ENCODE results near the gene ATP10A.
"Not testable (repeated sequence)": the region's sequence is repeated elsewhere in the genome, so short reads cannot be mapped to it uniquely, and the experiment has no call there.

ATP10A gene

DNA sequence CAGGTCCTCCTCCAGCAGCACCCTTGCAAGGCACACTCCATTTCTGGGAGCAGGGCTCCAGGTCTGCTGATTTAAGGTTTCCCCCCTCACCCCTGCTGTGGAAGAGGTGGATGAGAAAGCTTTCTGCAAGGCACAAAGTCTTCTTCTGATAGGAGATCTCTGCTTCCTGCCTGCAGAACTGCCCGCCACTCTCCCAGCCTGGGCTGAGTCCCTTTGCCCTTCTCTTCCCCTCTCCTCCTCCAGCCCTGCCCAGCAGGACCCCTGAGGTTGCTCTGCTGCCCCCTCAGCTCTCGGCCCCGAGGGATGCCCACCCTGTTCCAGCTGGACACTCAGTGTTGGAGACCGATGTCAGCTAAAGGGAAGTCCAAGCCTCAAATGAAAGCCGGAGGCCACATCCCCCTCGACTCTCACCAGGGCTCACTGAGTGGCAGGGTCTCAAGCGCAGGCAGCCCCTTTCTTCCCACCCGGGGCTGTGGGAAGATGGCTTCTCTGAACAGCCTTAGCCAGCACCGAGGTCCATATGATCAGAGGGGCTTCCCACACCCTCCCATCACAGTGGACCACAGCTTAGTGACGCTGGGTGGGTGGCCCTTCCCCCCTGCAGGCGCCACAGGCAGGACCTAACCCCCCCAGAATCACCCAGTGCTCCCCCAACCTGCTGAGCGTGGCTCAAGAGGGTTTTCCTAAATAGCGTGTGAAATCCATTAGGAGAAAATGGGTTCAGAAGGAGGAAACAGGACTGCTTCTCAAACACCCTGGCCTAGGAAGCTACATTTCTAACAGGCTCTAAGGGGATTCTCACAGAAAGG lies 4.0 kb downstream of the ATP10A start:
- no peak for DNase-seq

GRCh38 chr15:25856059-25856458 lies 7.1 kb downstream of the ATP10A start:
- DNase-seq: not testable (repeated sequence)

DNA sequence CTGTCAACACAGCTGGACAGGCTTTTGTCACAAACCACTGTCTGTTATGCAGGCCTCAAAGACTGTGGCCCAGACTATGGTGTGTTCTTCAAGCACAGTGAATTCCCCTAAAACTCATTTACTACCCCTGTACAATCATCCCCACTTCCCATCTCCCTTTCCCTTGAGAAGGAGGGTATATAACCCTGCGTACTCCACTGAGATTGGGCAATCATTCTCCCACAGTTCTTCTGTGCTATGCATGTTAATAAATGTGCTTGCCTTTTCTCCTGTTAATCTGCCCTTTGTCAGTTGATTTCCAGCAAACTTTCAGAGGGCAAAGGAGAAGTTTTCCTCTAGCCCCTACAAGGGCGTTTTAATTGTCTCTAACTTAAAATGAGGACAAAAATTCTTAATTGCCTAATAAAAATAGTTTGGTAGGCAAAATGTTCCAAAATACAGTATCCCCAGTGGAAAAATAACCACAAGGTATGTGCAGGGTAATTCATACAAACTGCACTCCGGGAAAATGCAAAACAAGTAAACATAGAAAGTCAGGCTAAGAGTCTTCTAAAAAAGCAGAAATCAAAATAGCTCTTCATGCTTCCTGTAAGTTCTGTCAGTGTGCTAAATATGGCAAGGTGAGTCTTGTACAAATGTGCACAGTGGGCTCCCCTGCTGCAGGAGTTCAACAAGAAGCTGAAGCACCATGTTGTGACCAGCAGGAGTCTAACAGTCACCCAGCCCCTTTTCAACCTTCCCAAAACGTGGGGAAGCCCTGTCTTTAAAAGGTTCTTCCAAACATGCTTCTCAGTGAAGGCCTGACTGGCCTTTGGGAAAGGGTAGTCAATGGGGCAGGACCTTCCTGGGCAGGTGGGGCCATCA lies 10.2 kb downstream of the ATP10A start:
- no peak for DNase-seq

DNA sequence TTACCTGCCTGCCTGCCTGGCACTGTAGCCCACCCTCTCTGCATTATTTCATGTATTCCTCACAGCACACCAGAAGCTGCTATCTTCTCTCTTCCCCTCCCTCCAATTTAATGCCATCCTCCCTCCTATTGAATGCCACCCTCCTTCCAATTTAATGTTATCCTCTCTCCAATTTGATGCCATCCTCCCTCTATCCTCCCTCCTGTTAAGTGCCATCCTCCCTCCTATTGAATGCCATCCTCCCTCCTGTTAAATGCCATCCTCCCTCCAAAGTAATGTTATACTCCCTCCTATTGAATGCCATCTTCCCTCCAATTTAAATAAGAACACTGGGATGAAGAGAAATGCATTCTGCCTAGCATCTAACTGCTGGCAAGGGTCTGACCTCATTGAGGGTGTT lies 11.1 kb downstream of the ATP10A start:
- DNase-seq: no peak

DNA sequence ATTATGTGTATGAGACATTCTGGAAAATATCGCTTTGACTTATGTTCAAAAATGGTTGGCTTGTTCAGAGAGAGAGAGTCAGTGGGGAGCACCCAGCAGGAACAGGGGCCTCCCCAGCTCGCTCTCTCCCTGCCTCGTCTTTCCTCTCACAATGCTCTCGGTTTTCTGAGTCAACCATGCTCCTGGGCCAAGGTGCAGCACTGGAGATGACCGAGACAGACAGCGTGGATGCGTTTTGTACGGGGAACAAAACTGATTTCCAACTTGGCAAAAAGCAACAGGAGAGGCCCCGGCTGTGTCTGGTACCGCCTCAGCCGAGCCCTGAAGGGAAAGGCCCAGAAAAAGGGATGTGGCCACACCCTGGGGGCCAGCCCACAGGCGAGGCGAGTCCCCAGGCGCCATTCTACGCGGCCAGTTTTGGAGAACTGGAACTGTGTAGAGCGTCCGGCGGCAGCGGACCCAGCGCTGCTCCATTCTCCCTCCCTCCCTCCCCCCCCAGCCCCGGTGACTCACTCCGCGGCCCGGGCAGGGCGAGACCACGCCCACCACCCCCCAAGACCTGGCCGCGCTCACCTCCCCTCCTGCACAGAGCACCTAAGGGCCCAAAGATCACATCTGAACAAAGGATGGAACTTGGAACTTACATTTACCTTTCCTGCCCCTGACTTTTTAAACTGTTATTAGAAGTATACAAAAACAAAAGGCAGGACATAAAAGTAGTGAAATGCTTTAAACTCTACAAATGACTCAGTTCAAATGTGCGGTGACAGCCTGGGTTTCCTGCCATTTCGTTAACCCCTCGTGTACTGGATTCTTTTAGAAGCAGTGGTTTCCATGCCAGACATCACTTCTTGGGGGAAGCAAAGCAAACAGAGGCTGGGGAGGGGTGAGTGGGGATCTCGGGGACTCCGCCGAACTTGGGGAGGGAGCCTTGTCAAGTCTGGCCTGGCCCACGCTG lies 12.7 kb downstream of the ATP10A start:
- DNase-seq: peak; percentile 55 to 59

GRCh38 chr15:25849157-25849921 lies 13.8 kb downstream of the ATP10A start:
- DNase-seq: no peak

DNA sequence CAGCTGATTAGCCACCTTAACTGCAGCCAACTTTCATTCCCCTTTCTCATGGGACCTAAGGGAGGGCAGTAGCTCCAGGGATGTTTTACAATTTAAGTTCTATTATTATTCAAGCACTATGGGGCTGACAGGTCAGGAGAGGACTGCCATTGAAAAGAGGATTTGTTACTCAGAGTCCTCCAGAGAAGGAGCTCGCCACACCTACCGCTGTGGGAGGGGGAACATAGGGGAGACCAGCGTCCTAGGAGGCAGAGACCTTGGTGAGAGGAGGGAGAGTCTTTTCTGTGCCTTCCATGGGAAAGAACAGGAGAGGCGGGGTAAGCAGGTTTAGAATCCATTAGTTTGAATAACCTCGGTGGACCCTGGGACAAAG lies 14.4 kb downstream of the ATP10A start:
- DNase-seq: no peak

- no peak for DNase-seq
These were observed 14.8 kb downstream of the ATP10A start for GRCh38 chr15:25848325-25848724.

GRCh38 chr15:25847051-25847450 lies 16.1 kb downstream of the ATP10A start:
- DNase-seq: no peak

DNA sequence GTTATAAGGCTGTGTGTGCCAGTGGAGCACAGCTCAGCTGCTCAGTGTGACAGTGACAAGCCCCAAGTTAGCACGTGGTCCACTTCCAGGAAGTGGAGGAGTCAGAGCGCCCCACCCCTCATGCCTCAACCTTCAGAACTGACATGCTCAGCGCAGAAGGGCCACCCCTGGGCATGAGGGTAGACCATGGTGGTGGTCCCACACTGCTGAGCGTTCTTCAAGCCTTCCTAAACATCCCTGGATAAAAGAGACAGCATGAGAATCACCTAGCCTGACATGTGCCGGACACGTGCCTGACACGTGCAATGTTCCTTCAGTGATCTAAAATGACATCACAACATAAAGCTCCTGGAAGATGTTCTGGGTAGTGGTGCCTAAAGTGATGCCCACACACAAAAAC lies 16.8 kb downstream of the ATP10A start:
- peak in 1 of 2 donors; percentile 40 for DNase-seq

GRCh38 chr15:25844981-25845680 lies 18.0 kb downstream of the ATP10A start:
- no peak for DNase-seq

DNA sequence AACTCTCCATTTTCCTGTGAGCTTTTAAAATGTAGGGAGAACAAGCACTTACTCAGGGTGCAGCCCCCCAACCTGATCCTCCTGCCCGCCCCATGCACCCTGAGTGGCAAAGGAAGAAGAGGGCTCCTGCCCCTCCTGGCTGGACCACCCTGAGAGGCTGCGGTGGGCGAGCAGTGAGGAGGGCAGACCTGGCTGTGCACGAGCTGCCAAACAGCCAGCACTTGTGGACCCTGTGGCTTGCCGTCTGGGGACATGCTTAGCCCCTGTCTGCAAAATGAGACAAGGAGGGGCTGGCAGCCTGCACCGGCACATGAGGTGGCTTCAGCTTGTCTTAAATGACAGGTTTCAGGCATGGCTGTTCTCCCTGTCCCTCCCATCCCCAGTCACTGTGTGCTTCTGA lies 18.6 kb downstream of the ATP10A start:
- no peak for DNase-seq

DNA sequence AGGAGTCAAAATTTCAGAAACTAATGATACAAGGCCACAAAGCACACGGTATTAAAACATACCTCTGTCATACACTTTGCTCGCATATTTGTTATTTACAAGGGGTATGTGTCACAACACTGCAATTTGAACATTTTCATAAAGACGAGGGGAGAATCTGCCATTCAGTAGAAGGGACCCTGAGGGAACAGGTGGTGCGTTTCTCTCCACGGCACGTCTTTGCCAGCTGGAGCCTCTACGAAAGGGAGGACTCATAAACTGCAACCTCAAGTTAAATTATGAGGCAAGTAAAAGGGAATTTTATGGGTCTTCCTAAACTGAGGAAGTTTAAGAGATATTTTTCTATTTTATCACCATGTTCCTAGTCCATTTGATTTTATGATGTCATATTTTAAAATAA lies 19.1 kb downstream of the ATP10A start:
- DNase-seq: no peak

DNA sequence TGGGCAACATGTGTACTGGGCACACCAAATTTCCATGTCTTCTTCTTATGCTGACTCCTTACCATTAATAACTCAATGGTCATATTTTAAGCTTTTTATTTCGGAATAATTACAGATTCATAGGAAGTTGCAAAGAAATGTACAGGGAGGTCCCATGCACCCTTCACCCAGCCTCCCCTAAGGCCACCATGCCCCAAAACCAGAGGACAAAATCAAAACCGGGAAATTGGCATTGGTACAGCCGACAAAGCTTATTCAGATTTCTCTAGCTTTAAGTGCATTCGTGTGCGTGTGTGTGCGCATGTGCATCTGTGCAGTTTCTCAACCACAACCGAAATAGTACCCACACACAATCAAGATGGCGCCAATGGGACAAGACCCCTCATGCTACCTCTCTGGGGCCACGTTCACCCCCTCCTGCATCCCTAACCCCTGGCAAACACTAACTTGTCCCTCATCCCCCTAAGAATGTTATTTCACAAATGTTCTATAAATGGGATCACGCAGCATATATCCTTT lies 23.4 kb downstream of the ATP10A start:
- no peak for DNase-seq

- DNase-seq: no peak
These were observed 24.3 kb downstream of the ATP10A start for GRCh38 chr15:25838871-25839195.

GRCh38 chr15:25838191-25838870 lies 24.8 kb downstream of the ATP10A start:
- no peak for DNase-seq

DNA sequence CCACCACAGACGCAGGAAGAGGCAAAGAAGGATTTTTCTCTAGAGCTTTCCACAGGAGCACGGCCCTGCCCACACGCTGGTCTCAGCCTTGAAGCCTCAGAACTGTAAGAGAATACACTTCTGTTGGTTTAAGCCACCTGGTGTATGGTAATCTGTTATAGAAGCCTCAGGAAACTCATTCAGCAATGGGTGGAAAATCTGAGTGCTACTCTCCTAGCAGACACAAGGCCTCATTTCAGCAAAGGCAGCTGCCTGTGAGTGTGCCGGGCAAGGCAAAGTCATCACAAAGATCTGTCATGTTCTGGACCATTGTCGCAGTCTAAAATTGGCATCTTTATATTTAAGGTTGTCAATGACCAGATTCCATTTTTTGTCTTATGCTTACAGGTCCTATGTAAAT lies 31.0 kb downstream of the ATP10A start:
- peak in 1 of 2 donors; percentile 13 for DNase-seq

GRCh38 chr15:25830844-25831451 lies 32.2 kb downstream of the ATP10A start:
- no peak for DNase-seq

- DNase-seq: no peak
These were observed 34.1 kb downstream of the ATP10A start for GRCh38 chr15:25829073-25829472.

- DNase-seq: no peak
These were observed 37.9 kb downstream of the ATP10A start for GRCh38 chr15:25825207-25825606.

All from stimulated activated CD4-positive, alpha-beta T cell treated with anti-CD3 and anti-CD28 coated beads, Interleukin-2, amount 100 ng/mL, for 48 hours (primary cell).